Umbilical cord (tissue), 2 donors: ENCODE data around the gene SIRPD. TPM values are rescaled to one million over a fixed set of nuclear protein-coding genes. Genes with fewer than 3 reads are reported as not detected.
"Not testable (repeated sequence)": the region's sequence is repeated elsewhere in the genome, so short reads cannot be mapped to it uniquely, and the experiment has no call there.

Experiments
- DNase-seq: peaks from one replicate; pipeline ENCODE4 v3.0.0-alpha.2; 2015; ENCODE audit warnings: low spot score
- total RNA-seq: library from RNA; depleted of rRNA; stranded (reverse); fragments of >200 nt; gene quantifications from one replicate; pipeline ENCODE4 v1.2.3, GENCODE V29; 2014; ENCODE audit warnings: low replicate concordance; ENCODE audit not compliant: insufficient read depth

Gene SIRPD
- total RNA-seq, result 4.3 TPM

- DNase-seq, result no peak
Measured at GRCh38 chr20:1557605-1558004, at the start of gene SIRPD. Gene SIRPD (minus strand): TSS chr20:1557705. CDS start chr20:1557653, 52 bp downstream.

GRCh38 chr20:1600736-1601135 lies 43.2 kb upstream of the SIRPD start:
- DNase-seq, result no peak

- no peak for DNase-seq
Measured at GRCh38 chr20:1595333-1595732, 37.8 kb upstream of the SIRPD start.

DNA sequence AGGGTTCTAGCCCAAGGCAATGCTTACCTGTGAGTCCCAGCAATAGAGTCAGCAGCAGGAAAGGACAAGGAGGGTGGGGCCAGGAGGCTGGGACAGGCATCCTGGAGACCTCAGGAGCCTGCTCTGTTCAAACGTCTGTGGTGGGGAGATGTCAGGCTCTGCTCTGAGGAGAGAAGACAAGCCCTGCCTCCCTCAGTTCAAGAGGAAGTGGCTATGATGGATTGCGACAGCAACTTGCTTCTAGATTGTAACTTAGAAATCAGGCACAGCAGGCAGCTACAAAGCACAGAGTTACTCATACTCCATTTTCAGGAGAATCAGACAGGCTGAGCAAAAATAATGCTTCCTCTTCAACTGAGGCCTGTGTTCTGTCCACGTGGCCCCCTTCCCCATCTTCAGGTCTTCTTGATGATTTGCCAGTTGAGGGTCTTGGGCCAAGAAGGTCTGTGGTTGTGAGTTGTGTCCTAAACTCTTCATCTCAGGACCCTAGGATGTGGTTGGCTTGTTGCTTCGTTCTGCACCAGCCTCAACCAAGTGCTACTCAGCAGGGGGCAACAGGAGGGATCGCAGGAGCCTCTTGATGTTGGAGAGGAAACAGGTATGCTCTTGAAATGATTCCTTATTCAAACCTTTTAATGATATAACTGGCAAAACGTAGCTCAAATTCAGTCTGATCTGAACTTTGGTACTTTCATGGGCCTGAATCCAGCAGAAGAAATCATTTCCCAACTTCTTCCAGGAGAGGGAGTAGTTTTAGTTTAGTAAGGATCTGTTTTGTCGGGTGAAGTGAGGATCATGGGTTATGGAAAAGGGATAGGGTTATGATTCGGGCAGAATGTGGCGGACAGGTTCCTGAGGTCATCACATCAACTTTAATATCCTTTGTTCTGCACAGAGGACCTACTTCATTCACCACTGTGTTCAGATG lies 31.3 kb upstream of the SIRPD start:
- peak; percentile 14 for DNase-seq

DNA sequence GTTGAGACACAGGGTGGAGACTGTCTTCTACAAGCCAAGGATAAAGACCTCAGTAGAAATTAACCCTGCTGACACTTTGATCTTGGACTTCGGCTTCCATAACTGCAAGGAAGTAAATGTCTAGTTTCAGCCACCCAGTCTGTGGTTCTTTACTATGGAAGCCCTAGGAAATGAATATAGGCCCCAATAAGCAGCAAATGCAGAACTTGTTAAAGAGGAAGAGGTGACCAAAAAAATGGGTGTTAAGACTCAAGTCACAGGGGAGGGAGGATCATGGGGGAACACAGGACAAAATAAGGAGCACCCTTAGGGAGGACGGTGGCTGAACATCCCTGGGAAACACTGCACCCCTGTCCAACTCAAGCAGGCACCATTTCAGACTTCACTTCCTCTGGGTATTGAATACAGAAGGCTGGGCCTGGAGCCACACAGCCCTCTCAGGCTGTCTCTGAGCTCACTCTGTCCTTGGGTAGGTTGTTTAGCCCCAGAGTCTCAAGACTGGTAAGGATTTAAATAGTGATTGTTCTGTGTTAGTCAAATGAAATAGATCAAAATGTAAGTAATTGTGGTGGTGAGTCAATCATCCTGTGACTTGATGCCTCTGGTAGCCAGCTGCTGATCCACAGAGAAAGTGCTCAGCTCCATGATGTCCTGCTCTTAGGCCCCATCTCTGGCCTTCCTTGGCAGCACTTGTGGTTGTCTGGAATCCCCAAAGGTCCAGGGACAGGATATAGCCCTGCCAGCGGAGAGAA lies 30.5 kb upstream of the SIRPD start:
- no peak for DNase-seq

DNA sequence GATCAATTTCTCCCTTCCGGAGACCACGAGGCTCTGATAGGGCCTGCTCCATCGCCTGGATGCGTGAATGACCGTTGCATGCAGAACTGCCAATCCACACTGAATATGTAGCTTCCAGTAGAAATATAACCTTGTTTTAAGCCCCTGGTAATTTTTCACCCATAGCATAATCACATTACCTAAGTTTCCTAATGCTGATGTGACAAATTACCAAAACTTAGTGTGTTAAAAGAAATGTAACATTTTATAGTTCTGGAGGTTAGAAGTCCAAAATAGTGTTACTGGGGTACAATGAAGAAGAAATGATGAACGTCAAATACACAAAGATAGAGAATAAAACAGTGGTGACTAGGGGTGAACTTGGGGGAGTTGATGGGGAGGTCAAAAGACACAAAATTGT lies 22.0 kb upstream of the SIRPD start:
- no peak for DNase-seq

DNA sequence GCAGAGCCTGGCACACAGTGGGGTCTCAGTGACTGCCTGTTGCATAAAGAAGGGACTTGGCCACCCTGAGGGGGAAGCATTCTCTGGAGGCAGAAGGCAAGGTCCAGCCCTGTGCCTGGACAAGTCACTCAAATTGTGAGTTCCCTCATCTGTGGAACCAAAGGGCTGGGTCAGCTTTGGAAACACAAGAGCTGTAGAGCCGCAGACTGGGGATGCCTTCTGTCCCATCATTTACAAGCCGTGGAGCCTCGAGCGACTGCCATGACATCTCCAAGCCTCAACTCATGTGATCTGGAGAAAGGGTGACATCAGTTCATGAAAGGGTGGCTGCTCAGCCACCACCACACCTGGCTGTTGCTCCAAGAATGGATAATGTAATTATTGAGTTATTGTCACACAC lies 20.4 kb upstream of the SIRPD start:
- DNase-seq, result no peak

DNA sequence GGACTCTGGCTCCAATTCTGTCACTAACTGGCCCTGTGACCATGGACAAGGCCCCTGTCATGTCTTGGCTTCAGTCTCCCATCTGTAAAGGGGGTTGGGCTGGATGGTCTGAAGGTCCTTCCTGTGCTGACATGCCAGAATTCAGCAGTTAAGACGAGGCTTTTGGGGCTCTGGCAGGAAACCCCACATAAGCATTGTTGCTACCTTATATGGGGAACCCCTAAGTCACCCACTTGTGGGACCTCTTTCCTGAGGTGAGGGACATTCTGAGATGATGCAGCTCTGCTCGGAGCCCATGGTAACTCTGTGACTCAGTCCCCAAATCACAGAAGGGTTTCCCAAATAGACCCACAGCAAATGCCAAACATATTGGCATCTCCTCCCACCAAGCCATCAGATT lies 19.8 kb upstream of the SIRPD start:
- not testable (repeated sequence) for DNase-seq

GRCh38 chr20:1576641-1577040 lies 19.1 kb upstream of the SIRPD start:
- DNase-seq, result no peak

GRCh38 chr20:1576003-1576402 lies 18.5 kb upstream of the SIRPD start:
- DNase-seq, result not testable (repeated sequence)

DNA sequence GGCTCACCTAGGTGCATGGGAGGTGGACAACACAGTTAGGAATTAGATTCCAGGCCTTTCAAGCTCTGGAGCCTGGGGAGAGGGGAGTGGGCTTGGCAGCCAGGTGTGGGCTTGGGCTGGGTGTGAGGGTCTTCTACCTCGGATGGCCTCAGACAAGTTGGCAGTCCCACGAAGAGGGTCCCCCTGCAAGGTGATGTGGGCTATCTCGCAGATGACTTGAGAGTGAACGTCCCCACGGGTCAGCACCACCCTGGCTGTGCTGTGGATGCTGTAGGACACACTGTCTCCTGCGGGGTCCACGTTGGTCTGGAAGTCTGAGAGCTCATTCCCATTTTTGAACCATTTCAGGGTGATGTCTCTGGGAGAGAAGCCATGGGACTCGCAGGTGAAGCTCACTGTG lies 14.1 kb upstream of the SIRPD start:
- DNase-seq, result not testable (repeated sequence)

DNA sequence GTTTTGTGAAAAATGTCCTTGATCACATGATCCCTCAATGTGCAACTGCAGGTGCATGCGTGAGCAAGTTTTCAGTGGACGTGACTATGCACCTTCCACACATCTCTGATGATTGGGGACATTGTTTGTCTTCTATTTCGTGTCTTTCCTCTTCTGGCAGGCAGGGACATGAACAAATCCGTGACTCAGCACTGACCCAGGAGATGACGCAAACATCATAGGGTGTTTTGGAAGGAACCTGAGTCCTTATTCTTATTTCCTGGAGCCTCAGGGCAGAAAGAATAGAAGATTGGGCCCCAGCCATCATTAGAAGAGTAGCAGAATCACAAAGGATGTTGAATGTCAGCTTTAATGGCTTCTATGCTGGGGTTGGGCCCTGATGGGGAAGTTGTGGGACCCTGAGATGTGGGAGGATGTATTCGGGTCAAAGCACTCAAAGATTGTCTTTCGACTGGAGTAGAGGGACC lies 11.9 kb upstream of the SIRPD start:
- DNase-seq, result no peak

GRCh38 chr20:1568163-1568490 lies 10.6 kb upstream of the SIRPD start:
- no peak for DNase-seq

GRCh38 chr20:1567392-1568162 lies 10.1 kb upstream of the SIRPD start:
- DNase-seq, result no peak

DNA sequence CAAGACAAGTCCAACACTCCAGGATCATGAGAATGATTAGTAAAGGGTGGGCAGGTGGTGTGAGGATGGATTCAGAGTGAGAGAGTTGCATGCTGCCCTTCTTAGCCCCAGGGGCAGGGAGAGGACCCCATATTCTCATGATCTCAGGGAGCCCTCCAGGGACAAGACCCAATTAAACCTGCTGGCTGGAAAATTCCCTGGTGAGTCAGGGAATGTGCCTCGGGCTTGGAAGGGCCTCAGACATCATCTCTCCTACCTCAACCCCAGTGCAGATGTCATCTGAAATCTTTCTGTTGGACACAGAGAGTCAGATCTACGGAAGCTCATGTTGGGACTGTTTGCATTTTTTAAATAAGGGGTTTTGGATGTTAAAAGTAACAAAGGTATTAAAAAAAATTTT lies 9.2 kb upstream of the SIRPD start:
- DNase-seq, result no peak

GRCh38 chr20:1565461-1565860 lies 8.0 kb upstream of the SIRPD start:
- no peak for DNase-seq

GRCh38 chr20:1563598-1563997 lies 6.1 kb upstream of the SIRPD start:
- DNase-seq, result no peak

DNA sequence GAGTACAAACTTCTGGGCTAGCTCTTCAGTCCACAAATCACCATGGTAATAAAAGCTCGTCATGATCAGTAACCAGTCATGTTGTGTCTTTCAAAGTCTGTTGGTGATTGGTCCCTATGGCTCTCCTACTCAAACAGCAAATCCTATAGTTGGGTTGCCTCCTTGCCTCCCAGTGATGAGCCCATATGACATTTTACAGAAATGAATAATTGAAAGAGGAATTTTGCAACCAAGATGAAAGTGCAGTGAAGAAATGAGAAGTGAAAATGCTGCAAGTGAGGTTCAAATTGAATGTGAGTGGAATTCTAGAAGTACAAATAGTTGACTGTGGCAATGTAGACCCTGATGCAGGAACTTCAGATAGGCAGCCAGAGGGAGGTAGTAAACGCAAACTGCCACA lies 5.1 kb upstream of the SIRPD start:
- DNase-seq, result no peak

DNA sequence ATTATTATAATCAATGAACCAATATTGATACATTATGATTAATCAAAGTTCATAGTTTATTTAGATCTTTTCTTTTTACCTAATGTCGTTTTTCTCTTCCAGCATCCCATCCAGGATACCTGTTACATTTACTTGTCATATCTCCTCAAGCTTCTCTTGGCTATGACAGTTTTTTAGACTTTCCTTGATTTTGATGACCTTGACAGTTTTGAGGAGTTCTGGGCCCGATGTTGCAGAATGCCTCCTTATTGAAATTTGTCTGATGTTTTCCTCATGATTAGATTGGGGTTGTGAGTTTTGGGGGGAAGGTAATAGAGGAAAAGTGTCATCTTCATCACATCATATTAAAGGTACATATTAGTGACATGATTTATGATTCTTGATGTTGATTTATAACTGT lies 3.8 kb upstream of the SIRPD start:
- no peak for DNase-seq

GRCh38 chr20:1555952-1556351 lies 1.6 kb downstream of the SIRPD start:
- no peak for DNase-seq

- DNase-seq, result no peak
Measured at GRCh38 chr20:1539816-1540419, 17.6 kb downstream of the SIRPD start.

DNA sequence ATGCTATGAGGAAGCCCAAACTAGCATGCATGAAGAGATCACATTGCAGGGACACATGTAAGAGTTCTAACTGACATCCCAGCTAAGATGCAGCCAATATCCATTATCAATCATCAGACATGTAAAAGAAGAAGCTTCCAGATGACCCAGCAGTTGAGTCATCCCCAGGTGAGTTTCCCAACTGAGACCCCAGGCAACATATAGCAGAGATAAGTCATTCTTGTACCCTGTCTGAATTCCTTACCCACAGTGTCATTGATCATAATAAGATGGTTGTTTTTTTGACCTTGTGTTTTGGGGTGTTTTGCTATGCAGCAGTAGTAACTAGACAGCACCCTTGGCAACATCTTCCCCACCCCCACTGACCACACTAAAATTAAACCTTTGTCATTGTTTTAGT lies 18.9 kb downstream of the SIRPD start:
- no peak for DNase-seq
